Lung (tissue), 12 donors: ENCODE measurements around the gene HACL1. TPM values are rescaled to one million over a fixed set of nuclear protein-coding genes. Genes with fewer than 3 reads are reported as not detected.
A peak's percentile ranks its signal among the peaks of the same experiment; 100 is the strongest.

Experiments used
- ATAC-seq: fragments of 200-7000 bp; cut with Tn5 transposase; one replicate; pipeline ENCODE4 v1.9.1; 2020; ENCODE audit warnings: moderate number of reproducible peaks; ENCODE audit not compliant: insufficient read depth, low FRiP score
- DNase-seq, 3 donors: peaks; one replicate each; pipeline ENCODE4 v3.0.0-alpha.2; 2013 to 2017
- H3K27ac ChIP-seq, 2 donors: one replicate each; pipeline ENCODE4 v1.5.1; 2013; ENCODE audit warnings: mild to moderate bottlenecking in 2 of 2, moderate library complexity in 2 of 2, control low read depth in 1 of 2, inconsistent platforms in 1 of 2, low read depth in 1 of 2, low read length in 1 of 2
- H3K27me3 ChIP-seq, 3 donors: one replicate each; pipeline ENCODE4 v1.5.1; 2013; ENCODE audit warnings: low read length in 2 of 3; ENCODE audit not compliant: control insufficient read depth in 3 of 3, insufficient read depth in 3 of 3
- H3K36me3 ChIP-seq, 4 donors: one replicate each; pipeline ENCODE4 v1.5.1; 2013; ENCODE audit warnings: low read length in 4 of 4, mild to moderate bottlenecking in 1 of 4, moderate library complexity in 1 of 4; ENCODE audit not compliant: control insufficient read depth in 4 of 4, insufficient read depth in 4 of 4
- H3K4me1 ChIP-seq, 5 donors: one replicate each; pipeline ENCODE4 v1.5.1; 2013; ENCODE audit warnings: low read length in 5 of 5, mild to moderate bottlenecking in 2 of 5, moderate library complexity in 1 of 5; ENCODE audit not compliant: control insufficient read depth in 5 of 5, insufficient read depth in 5 of 5
- H3K4me3 ChIP-seq: one replicate; pipeline ENCODE4 v1.5.1; 2013; ENCODE audit warnings: mild to moderate bottlenecking, control low read depth, moderate library complexity
- H3K9ac ChIP-seq, 2 donors: one replicate each; pipeline ENCODE4 v1.5.1; 2013; ENCODE audit warnings: low read length in 2 of 2, control low read depth in 1 of 2; ENCODE audit not compliant: insufficient read depth in 1 of 2
- H3K9me3 ChIP-seq, 4 donors: one replicate each; pipeline ENCODE4 v1.5.1; 2013; ENCODE audit warnings: low read length in 3 of 4, mild to moderate bottlenecking in 1 of 4, moderate library complexity in 1 of 4; ENCODE audit not compliant: control insufficient read depth in 4 of 4, insufficient read depth in 3 of 4
- WGBS, 2 donors: extraction: QIAGEN DNeasy Blood & Tissue Kit; methylation state at CpG; one replicate each; pipeline ENCODE4 v1.1.7; 2013; 5-methylcytosine and 5-hydroxymethylcytosine counted together
- polyA plus RNA-seq, 2 donors: library from polyadenylated mRNA; stranded (reverse); fragments of 200-250 nt; gene quantifications; one replicate each; pipeline ENCODE4 v1.2.1, GENCODE V29; 2013
- total RNA-seq, 2 donors: library from RNA; depleted of rRNA in 1 of 2; stranded (reverse); fragments of >200 nt in 1 of 2; gene quantifications; one replicate each; pipeline ENCODE4 v1.2.1, GENCODE V29; 2014 to 2021
- TF ChIP-seq, protein P1 (sequence below): IDR thresholded peaks from 2 replicates; pipeline ENCODE4 v1.5.1; 2012; ENCODE audit warnings: mild to moderate bottlenecking; ENCODE audit errors: control extremely low read depth, extremely low read depth
- donor health status: control.
- donor health status: control.
- donor health status: Bipolar disorder and iron deficiency.
- donor health status: healthy.
- donor health status: DM: yes; HTN: yes; CAD: no.

Gene HACL1
- total and polyA plus RNA-seq, 4 donors = 14.7 to 27.7 (median 21.6) TPM

DNA sequence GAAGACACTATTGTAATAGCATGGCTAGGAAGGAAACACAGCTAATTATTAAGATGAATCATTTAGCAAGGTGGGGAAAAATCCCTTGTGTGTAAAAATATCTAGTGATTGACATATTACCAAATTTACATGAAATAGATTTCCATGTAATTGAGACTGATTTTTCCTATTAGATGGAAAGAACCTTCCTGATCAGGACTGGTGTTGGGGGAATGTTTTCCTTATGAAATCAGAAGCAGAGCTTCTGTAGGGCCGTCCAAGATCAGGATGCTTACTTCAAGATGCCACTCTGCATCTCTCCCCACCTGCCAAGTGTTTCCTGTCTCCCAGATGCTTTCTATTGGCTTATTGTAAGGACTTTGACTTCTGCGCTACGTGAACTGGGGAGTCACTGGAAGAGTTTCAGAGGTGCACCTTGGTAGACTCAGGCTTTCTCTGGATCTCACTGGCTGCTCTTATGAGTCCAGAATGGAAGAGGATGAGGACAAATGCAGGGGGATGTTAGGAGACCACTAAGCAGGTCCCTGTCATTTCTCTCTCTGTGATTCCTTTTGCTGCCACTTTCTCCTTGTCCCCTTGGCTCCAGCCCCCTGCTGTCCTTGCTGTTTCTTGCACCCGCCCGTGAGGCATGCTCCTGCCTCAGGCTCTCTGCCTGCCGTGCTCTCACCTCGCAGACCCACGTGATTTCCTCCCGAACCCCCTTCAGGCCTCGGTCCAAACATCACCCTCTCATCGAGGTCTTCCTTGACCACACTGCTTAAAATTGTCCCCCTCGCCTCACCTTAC lies 30.2 kb upstream of the HACL1 start:
- no peak for ATAC-seq
- TF ChIP-seq, protein P1, sequence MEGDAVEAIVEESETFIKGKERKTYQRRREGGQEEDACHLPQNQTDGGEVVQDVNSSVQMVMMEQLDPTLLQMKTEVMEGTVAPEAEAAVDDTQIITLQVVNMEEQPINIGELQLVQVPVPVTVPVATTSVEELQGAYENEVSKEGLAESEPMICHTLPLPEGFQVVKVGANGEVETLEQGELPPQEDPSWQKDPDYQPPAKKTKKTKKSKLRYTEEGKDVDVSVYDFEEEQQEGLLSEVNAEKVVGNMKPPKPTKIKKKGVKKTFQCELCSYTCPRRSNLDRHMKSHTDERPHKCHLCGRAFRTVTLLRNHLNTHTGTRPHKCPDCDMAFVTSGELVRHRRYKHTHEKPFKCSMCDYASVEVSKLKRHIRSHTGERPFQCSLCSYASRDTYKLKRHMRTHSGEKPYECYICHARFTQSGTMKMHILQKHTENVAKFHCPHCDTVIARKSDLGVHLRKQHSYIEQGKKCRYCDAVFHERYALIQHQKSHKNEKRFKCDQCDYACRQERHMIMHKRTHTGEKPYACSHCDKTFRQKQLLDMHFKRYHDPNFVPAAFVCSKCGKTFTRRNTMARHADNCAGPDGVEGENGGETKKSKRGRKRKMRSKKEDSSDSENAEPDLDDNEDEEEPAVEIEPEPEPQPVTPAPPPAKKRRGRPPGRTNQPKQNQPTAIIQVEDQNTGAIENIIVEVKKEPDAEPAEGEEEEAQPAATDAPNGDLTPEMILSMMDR = no peak
- Histone ChIP-seq H3K9ac (no peak overlapping the region), H3K4me3 (no peak overlapping the region), H3K27ac (peak overlapping the region in 1 of 2 donors; percentile 49), H3K27me3 (no peaks in the 10 kb centered on the region), H3K9me3 (no peaks in the 10 kb centered on the region), H3K4me1 (peaks cover 0 to 50% (median 11%) of the 10 kb centered on the region in 5 donors), H3K36me3 (no peaks in the 10 kb centered on the region)
- 83 to 87% methylated on average over 12 of the region's 12 CpGs for WGBS, 2 donors
- peak in 1 of 3 donors; percentile 30 for DNase-seq

DNA sequence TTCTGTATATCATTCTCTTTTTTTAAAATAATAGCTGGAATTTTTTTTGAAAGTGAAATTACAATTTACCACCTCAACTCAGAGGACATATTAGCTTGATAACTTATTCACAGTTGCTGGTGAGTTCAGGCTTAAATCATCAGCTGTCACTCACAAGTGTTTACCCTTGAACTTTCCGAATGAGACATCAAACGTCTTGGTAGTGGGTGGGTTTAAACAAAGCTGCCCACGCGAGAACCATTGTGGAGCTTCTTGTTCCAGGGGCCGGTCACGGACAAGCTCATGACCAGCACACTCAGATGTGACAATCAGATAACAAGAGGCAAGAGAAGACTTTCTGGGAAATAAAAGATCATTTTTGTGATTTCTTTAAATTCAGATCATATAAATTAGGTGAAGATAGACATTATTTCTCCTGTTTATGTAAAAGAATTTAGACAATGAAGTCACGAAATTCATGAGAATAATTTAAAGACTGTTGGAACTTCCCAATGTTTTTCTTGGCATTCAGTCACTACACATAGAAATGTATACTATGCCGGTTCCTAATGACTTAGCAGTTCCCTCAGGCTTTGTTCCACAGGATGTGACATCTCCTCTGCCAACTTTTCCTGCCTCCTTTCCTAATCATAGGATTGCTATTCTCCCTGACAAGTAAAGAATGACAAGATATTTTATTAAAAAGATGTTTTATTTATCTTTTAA lies 29.4 kb upstream of the HACL1 start:
- Histone ChIP-seq H3K27me3 (no peaks in the 10 kb centered on the region), H3K4me3 (no peak overlapping the region), H3K36me3 (peaks cover 0 to 1% (median 0%) of the 10 kb centered on the region in 4 donors), H3K9ac (no peak overlapping the region), H3K9me3 (no peaks in the 10 kb centered on the region), H3K4me1 (peaks cover 0 to 47% (median 11%) of the 10 kb centered on the region in 5 donors), H3K27ac (peak overlapping the region in 1 of 2 donors; percentile 8)
- ATAC-seq (no peak), DNase-seq (peak; percentile 66 to 90 (median 89))
- TF ChIP-seq, protein P1 = no peak
- WGBS, 2 donors = 23 to 33% methylated on average over 8 of the region's 8 CpGs

DNA sequence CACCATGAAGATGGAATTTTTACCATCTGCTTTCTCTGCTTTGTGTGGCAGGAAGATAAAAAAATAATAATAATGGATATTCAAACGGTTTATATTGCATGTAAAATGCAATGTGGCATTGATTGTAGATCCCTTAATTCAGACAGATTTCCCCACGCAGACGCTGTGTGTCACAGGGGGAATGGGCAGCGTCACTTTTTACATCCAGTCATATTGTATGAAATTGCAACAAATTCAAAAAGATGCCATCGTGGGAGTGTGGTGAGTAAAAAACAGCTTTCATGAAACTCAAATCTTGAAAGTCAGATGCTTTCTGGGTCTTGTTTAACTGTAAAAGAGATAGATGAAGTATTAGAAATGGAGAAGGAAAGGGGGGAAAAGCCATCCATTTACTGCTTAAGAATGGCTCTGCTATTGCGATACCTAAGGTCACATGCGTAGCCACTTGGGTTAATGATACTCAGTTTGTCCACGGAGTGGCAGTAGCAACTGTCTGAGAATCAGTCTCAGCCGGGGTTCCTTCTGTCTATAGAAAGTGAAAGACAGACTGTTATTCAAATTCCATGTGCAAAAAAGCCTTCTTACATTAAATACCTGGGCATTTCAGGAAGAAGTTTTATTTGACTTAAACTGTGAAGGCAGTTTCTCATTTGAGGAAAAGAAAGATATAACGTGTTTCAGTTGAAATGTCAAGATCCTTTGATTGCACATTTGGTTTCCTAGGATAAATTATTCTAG lies 28.7 kb upstream of the HACL1 start:
- H3K4me3 ChIP-seq = no peak overlapping the region
- peaks cover 0 to 39% (median 10%) of the 10 kb centered on the region in 5 donors for H3K4me1 ChIP-seq
- TF ChIP-seq, protein P1 = peak; percentile 69
- H3K27me3 ChIP-seq = no peaks in the 10 kb centered on the region
- ATAC-seq = peak; percentile 95
- H3K9ac ChIP-seq = no peak overlapping the region
- H3K27ac ChIP-seq = no peak overlapping the region
- WGBS, 2 donors = 35 to 42% methylated on average over 10 of the region's 10 CpGs
- DNase-seq = peak; percentile 68 to 91 (median 91)
- no peaks in the 10 kb centered on the region for H3K9me3 ChIP-seq
- peaks cover 0 to 1% (median 0%) of the 10 kb centered on the region in 4 donors for H3K36me3 ChIP-seq
